Karpas-422 (cell line): ENCODE results near the gene PLXNA4. TPM values are rescaled to one million over a fixed set of nuclear protein-coding genes. Genes with fewer than 3 reads are reported as not detected.

Experiments used
- DNase-seq: peaks from one replicate; pipeline ENCODE4 v3.0.0-alpha.2; 2015
- H2AFZ ChIP-seq: fragments of 200-600 bp; sonication (generic); 2 replicates; pipeline ENCODE4 v1.6.1; 2014; ENCODE audit warnings: antibody characterized with exemption, low read length, mixed read lengths
- H3K27ac ChIP-seq: fragments of 200-600 bp; sonication (generic); 2 replicates; pipeline ENCODE4 v1.5.1; 2014; ENCODE audit warnings: mild to moderate bottlenecking, low read length, moderate library complexity
- H3K27me3 ChIP-seq: fragments of 200-600 bp; sonication (generic); 2 replicates; pipeline ENCODE4 v1.6.1; 2014; ENCODE audit warnings: low read length, mixed read lengths
- H3K36me3 ChIP-seq: fragments of 200-600 bp; sonication (generic); 2 replicates; pipeline ENCODE4 v1.6.1; 2014; ENCODE audit warnings: low read length, mixed read lengths; ENCODE audit not compliant: insufficient read depth
- H3K4me1 ChIP-seq: fragments of 200-600 bp; sonication (generic); 2 replicates; pipeline ENCODE4 v1.6.1; 2014; ENCODE audit warnings: mild to moderate bottlenecking, low read length, mixed read lengths
- H3K4me2 ChIP-seq: fragments of 200-600 bp; sonication (generic); 2 replicates; pipeline ENCODE4 v1.6.1; 2014; ENCODE audit warnings: low read length, low read depth, mild to moderate bottlenecking; ENCODE audit not compliant: poor library complexity, severe bottlenecking
- H3K4me3 ChIP-seq: fragments of 200-600 bp; sonication (generic); 2 replicates; pipeline ENCODE4 v1.5.1; 2014; ENCODE audit warnings: mild to moderate bottlenecking, antibody characterized with exemption, low read length, mixed read lengths
- H3K79me2 ChIP-seq: fragments of 200-600 bp; sonication (generic); 2 replicates; pipeline ENCODE4 v1.6.1; 2014; ENCODE audit warnings: mild to moderate bottlenecking, low read length, mixed read lengths
- H3K9ac ChIP-seq: fragments of 200-600 bp; sonication (generic); 2 replicates; pipeline ENCODE4 v1.6.0; 2014; ENCODE audit warnings: low read length
- H3K9me2 ChIP-seq: fragments of 200-600 bp; sonication (generic), shearing (Covaris generic); replicated peaks from 2 replicates; pipeline ENCODE4 v1.6.0; 2014; ENCODE audit warnings: mild to moderate bottlenecking, low read length, moderate library complexity; ENCODE audit not compliant: insufficient read depth
- H3K9me3 ChIP-seq: fragments of 300-700, 200-600 bp; sonication (generic); 2 replicates; pipeline ENCODE4 v1.6.1; 2014; ENCODE audit warnings: low read length, mixed read lengths
- H4K20me1 ChIP-seq: fragments of 200-600 bp; sonication (generic); 2 replicates; pipeline ENCODE4 v1.6.1; 2014; ENCODE audit warnings: mild to moderate bottlenecking, antibody characterized with exemption, low read length, low read depth; ENCODE audit not compliant: insufficient read depth
- total RNA-seq: library from RNA; depleted of rRNA; stranded (reverse); fragments of >200 nt; shearing (Covaris generic); gene quantifications from 2 replicates; pipeline ENCODE4 v1.2.3, GENCODE V29; 2014; ENCODE audit warnings: low replicate concordance

The PLXNA4 gene
- total RNA-seq, 1 experiment from 2014 or later = 0.48 TPM

DNA sequence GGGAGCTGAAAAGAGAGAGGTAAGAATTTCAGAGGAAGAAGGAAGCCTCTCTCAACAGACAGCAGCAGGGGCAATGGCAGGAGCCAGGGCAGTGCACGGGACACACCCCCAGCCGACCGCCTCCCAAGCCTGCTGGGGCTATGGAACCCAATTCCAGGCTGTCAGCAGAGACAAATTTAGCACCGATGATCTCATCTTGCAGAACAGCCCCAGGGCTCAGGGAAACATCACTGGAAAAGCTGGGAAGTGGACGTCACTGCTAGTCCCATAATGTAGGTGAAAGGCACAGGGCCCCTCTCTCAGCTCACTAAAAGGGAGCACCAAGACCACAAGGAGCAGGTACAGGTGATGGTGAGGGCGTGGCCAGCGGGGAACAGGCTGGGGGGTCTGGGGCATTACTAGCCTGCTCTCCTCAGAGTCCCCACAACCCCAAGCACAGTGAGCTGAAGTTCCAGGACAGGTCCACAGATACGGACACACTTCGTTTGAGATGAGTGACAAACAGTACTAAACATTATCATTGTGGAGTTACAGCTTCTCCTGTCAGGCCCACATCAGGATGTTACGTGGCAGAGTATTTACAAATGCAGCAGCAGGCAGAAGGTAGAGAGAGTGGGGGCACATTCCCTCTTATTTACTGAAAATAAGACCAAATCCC, 103.7 kb downstream of the PLXNA4 start:
- Histone ChIP-seq H4K20me1 (no peaks in the 10 kb centered on the region), H3K36me3 (no peaks in the 10 kb centered on the region), H3K9me2 (no peaks in the 10 kb centered on the region), H3K27ac (no peak overlapping the region), H3K79me2 (no peaks in the 10 kb centered on the region), H2AFZ (no peak overlapping the region), H3K4me1 (no peaks in the 10 kb centered on the region), H3K4me3 (no peak overlapping the region), H3K9me3 (no peaks in the 10 kb centered on the region), H3K27me3 (no peaks in the 10 kb centered on the region), H3K4me2 (no peak overlapping the region), H3K9ac (no peak overlapping the region)
- no peak for DNase-seq

DNA sequence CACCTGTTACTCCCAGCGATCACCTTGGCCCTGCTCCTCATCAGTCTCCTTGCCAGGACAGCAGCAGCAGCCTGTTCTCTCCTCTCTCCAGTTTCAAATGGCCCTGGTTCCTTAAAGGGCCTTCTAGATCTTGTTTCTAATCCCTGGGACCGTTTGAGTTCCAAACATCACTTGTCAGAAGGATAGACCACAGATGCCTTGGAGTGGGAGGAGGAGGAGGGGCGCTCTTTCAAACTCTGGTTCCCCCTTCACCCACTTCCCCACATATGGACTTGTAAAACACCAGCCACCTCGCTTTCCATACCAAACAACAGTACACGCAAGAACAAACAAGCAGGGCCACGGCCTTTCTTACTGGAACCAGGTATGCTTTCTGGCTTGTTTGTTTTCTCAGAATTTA, 104.8 kb downstream of the PLXNA4 start:
- no peaks in the 10 kb centered on the region for H3K9me2 ChIP-seq
- H3K4me2 ChIP-seq = no peak overlapping the region
- no peak overlapping the region for H2AFZ ChIP-seq
- H3K27ac ChIP-seq = no peak overlapping the region
- no peaks in the 10 kb centered on the region for H3K9me3 ChIP-seq
- no peaks in the 10 kb centered on the region for H3K79me2 ChIP-seq
- no peaks in the 10 kb centered on the region for H3K36me3 ChIP-seq
- H4K20me1 ChIP-seq = no peaks in the 10 kb centered on the region
- DNase-seq = no peak
- no peaks in the 10 kb centered on the region for H3K27me3 ChIP-seq
- H3K4me1 ChIP-seq = no peaks in the 10 kb centered on the region
- no peak overlapping the region for H3K9ac ChIP-seq
- no peak overlapping the region for H3K4me3 ChIP-seq

DNA sequence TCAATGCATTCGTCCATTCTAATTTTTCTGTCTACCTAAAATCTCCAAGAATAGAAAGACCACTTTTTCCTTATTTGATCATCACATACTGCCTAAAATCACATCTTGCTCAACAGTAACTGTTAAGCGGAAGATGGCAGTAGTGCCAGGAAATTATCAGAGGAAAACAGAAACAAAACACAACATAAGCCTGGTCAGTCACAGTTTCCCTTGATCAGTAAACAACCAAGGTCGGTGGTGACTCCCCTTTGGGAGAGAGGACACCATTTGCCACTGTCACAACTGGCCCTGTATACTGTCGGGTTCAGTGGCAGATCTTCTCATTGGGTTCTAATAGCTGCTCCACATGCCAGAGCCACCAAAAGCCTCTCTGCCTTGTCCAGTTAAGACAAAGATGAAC, 106.6 kb downstream of the PLXNA4 start:
- H3K9me2 ChIP-seq = no peaks in the 10 kb centered on the region
- H3K9me3 ChIP-seq = no peaks in the 10 kb centered on the region
- no peak for DNase-seq
- no peak overlapping the region for H3K9ac ChIP-seq
- no peaks in the 10 kb centered on the region for H3K27me3 ChIP-seq
- H3K4me1 ChIP-seq = no peaks in the 10 kb centered on the region
- no peaks in the 10 kb centered on the region for H4K20me1 ChIP-seq
- no peaks in the 10 kb centered on the region for H3K36me3 ChIP-seq
- H2AFZ ChIP-seq = no peak overlapping the region
- no peak overlapping the region for H3K27ac ChIP-seq
- H3K4me3 ChIP-seq = no peak overlapping the region
- no peak overlapping the region for H3K4me2 ChIP-seq
- no peaks in the 10 kb centered on the region for H3K79me2 ChIP-seq

DNA sequence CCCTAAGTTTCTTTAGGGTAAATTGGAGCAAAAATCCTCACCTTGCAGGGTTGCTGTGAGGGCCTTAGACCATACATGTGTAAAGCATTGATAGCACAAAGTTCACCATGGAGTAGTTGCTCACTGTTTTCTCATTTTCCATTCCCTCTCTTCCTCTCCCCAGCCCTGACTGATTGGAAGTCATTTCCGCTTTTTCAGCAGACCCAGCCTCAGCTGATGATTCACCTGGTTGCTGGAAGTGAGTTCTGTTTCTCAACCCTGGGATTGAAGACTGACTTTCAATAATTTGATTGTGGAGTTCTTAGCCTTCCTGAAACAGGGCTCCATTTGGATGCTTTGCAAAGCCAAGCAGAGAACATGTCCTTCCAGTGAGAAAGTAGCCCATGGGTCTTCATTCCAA, 107.0 kb downstream of the PLXNA4 start:
- Histone ChIP-seq H3K36me3 (no peaks in the 10 kb centered on the region), H3K79me2 (no peaks in the 10 kb centered on the region), H3K4me2 (no peak overlapping the region), H3K27ac (no peak overlapping the region), H2AFZ (no peak overlapping the region), H3K27me3 (no peaks in the 10 kb centered on the region), H3K4me3 (no peak overlapping the region), H3K9me3 (no peaks in the 10 kb centered on the region), H4K20me1 (no peaks in the 10 kb centered on the region), H3K9me2 (no peaks in the 10 kb centered on the region), H3K9ac (no peak overlapping the region), H3K4me1 (no peaks in the 10 kb centered on the region)
- no peak for DNase-seq

DNA sequence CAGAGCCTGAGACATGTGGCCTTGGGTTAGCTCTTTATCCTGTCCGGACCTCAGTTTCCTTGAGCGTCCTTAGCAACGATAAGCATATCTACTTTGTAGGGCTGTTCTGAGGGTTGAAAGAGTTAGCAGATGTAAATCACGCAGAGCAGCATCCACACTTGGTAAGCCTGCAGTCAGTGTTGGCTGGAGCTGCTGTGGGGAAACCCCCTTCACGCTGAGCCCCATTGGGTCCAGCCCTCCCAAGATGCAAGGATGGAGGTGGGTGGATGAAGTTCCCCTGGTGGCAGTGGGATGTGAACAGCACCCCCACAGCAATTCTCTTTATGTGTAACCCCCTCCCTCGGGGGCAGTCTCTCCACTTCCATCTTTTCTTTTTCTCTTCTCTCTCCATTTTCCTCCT, 109.9 kb downstream of the PLXNA4 start:
- Histone ChIP-seq H3K4me2 (no peak overlapping the region), H3K36me3 (no peaks in the 10 kb centered on the region), H3K9me2 (no peaks in the 10 kb centered on the region), H3K4me3 (no peak overlapping the region), H3K27ac (no peak overlapping the region), H3K27me3 (no peaks in the 10 kb centered on the region), H3K79me2 (no peaks in the 10 kb centered on the region), H3K9me3 (no peaks in the 10 kb centered on the region), H3K4me1 (no peaks in the 10 kb centered on the region), H3K9ac (no peak overlapping the region), H4K20me1 (no peaks in the 10 kb centered on the region), H2AFZ (no peak overlapping the region)
- no peak for DNase-seq

DNA sequence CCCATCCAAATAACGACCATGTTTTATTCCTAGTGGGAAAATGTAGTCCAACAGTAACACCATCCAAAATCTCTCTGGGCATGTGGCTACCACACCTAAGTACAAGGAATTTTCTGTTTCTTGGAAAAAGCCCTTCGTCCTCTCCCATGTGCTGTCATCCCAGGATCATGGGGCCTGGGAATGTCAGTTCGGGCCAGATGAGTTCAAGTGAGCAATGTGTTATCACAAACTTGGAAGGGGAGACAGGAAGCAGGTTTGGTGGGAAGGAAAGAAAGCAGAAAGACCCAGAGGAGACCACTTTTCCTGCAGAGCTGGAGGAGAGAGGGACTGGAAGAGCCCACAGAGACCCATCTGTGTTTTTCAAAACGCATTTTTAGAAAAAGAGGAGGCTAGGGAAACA, 110.8 kb downstream of the PLXNA4 start:
- Histone ChIP-seq H3K79me2 (no peaks in the 10 kb centered on the region), H3K9me2 (no peaks in the 10 kb centered on the region), H3K9me3 (no peaks in the 10 kb centered on the region), H4K20me1 (no peaks in the 10 kb centered on the region), H3K27ac (no peak overlapping the region), H3K27me3 (no peaks in the 10 kb centered on the region), H3K36me3 (no peaks in the 10 kb centered on the region), H3K4me1 (no peaks in the 10 kb centered on the region), H3K4me2 (no peak overlapping the region), H2AFZ (no peak overlapping the region), H3K4me3 (no peak overlapping the region), H3K9ac (no peak overlapping the region)
- DNase-seq = no peak

DNA sequence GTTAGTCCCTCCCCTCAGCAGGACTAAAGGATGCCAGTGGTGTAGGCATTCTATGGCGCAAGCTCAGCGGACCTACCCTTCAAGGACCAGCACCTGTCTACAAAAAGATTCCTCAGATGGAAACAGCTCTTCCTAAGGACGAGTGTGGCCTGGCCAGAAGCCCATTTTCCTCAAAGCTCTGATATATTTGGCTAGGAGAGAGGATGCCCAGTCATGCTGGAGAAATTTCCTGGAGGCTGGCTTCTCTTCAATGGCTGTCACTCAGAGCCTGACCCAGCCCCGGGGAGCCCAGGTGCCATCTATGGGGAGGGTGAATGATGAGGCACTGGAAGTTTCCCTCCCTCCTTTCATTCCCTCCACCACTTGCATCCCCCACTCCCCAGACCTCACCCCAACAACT, 111.5 kb downstream of the PLXNA4 start:
- DNase-seq = no peak
- Histone ChIP-seq H4K20me1 (no peaks in the 10 kb centered on the region), H3K27ac (no peak overlapping the region), H3K79me2 (no peaks in the 10 kb centered on the region), H3K36me3 (no peaks in the 10 kb centered on the region), H3K9me3 (no peaks in the 10 kb centered on the region), H3K4me1 (no peaks in the 10 kb centered on the region), H3K4me3 (no peak overlapping the region), H3K27me3 (no peaks in the 10 kb centered on the region), H2AFZ (no peak overlapping the region), H3K4me2 (no peak overlapping the region), H3K9me2 (no peaks in the 10 kb centered on the region), H3K9ac (no peak overlapping the region)

DNA sequence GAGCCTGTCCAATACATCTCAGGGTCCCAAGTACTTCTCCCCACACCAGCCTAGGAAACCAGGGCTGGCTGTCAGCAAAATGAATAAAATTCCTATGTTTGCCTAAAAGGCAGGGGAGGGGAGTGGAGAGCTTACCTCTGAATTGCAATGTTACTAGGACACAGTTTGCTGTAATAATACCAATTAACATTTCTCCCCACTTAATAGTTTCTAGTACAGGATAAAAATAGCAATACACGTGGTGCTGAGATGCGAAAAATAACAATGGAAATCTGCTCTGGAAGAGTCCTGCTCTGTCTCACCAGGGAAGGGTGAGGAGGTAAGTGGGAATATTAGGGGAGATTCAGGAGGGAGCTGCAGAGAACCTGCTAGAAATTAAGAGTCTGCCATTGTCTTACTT, 112.3 kb downstream of the PLXNA4 start:
- no peak for DNase-seq
- no peaks in the 10 kb centered on the region for H4K20me1 ChIP-seq
- H3K4me2 ChIP-seq = no peak overlapping the region
- no peaks in the 10 kb centered on the region for H3K27me3 ChIP-seq
- H2AFZ ChIP-seq = no peak overlapping the region
- H3K9me2 ChIP-seq = no peaks in the 10 kb centered on the region
- H3K79me2 ChIP-seq = no peaks in the 10 kb centered on the region
- H3K36me3 ChIP-seq = no peaks in the 10 kb centered on the region
- H3K27ac ChIP-seq = no peak overlapping the region
- H3K4me3 ChIP-seq = no peak overlapping the region
- no peaks in the 10 kb centered on the region for H3K9me3 ChIP-seq
- no peak overlapping the region for H3K9ac ChIP-seq
- no peaks in the 10 kb centered on the region for H3K4me1 ChIP-seq

DNA sequence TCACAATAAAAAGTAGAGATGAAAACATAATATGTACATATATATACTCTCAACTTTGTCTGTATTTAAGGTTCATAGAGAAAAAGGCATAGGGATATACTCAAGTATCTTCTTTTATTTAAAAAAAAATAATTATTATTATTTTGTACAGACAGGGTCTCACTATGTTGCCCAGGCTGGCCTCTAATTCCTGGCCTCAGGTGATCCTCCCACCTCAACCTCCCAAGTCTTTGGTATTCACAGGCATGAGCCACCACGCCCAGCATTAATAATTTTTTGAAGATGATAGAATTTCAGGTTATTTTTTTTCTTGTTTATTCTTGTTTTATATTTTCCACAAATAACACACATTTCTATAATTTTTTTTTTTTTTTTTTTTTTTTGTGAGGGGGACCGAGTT, 113.8 kb downstream of the PLXNA4 start:
- H3K27me3 ChIP-seq = no peaks in the 10 kb centered on the region
- no peak overlapping the region for H2AFZ ChIP-seq
- DNase-seq = no peak
- no peaks in the 10 kb centered on the region for H3K9me3 ChIP-seq
- no peaks in the 10 kb centered on the region for H3K4me1 ChIP-seq
- H3K4me2 ChIP-seq = no peak overlapping the region
- no peak overlapping the region for H3K9ac ChIP-seq
- H4K20me1 ChIP-seq = no peaks in the 10 kb centered on the region
- no peaks in the 10 kb centered on the region for H3K79me2 ChIP-seq
- H3K9me2 ChIP-seq = no peaks in the 10 kb centered on the region
- no peaks in the 10 kb centered on the region for H3K36me3 ChIP-seq
- H3K4me3 ChIP-seq = no peak overlapping the region
- H3K27ac ChIP-seq = no peak overlapping the region
